Jurkat, Clone E6-1 (cell line): ENCODE results near the gene GPR173.
A peak's percentile ranks its signal among the peaks of the same experiment; 100 is the strongest.

Source experiments
- DNase-seq: peaks from one replicate; pipeline ENCODE4 v3.0.0-alpha.2; 2011; ENCODE audit warnings: low read depth, low spot score
- H3K4me3 ChIP-seq: 2 replicates; pipeline ENCODE4 v1.5.1; 2011; ENCODE audit warnings: mild to moderate bottlenecking, low read length, control low read depth, moderate library complexity

Gene GPR173

GRCh38 chrX:53055244-53055849, 6.8 kb downstream of the GPR173 start:
- H3K4me3 ChIP-seq: no peak overlapping the region
- no peak for DNase-seq

GRCh38 chrX:53056292-53056691, 7.7 kb downstream of the GPR173 start:
- no peak for DNase-seq
- H3K4me3 ChIP-seq: no peak overlapping the region

- DNase-seq: no peak
- H3K4me3 ChIP-seq: no peak overlapping the region
Measured at GRCh38 chrX:53065104-53065503, 16.5 kb downstream of the GPR173 start.

- no peak for DNase-seq
- no peak overlapping the region for H3K4me3 ChIP-seq
Measured at GRCh38 chrX:53071064-53071463, 22.5 kb downstream of the GPR173 start.

GRCh38 chrX:53071604-53072417, 23.2 kb downstream of the GPR173 start:
- DNase-seq: peak; percentile 72
- H3K4me3 ChIP-seq: peak overlapping the region; percentile 61

- peak overlapping the region; percentile 61 for H3K4me3 ChIP-seq
- DNase-seq: no peak
Measured at GRCh38 chrX:53072418-53073114, 24.0 kb downstream of the GPR173 start.

- no peak for DNase-seq
- H3K4me3 ChIP-seq: no peak overlapping the region
Measured at GRCh38 chrX:53073115-53073586, 24.6 kb downstream of the GPR173 start.

- DNase-seq: no peak
- no peak overlapping the region for H3K4me3 ChIP-seq
Measured at GRCh38 chrX:53075011-53075410, 26.4 kb downstream of the GPR173 start.

GRCh38 chrX:53076671-53077070, 28.1 kb downstream of the GPR173 start:
- no peak overlapping the region for H3K4me3 ChIP-seq
- DNase-seq: no peak

- DNase-seq: no peak
Measured at GRCh38 chrX:53077207-53078197, 28.9 kb downstream of the GPR173 start.

GRCh38 chrX:53078943-53079342, 30.4 kb downstream of the GPR173 start:
- DNase-seq: no peak
- H3K4me3 ChIP-seq: no peak overlapping the region

More at GRCh38 chrX:53077207-53078197, 28.9 kb downstream of the GPR173 start:
- no peak overlapping the region for H3K4me3 ChIP-seq

GRCh38 chrX:53080628-53081580, 32.3 kb downstream of the GPR173 start:
- no peak for DNase-seq

GRCh38 chrX:53081925-53082772, 33.6 kb downstream of the GPR173 start, which contains the start of gene TSPYL2:
TSS of gene TSPYL2 (plus strand) at chrX:53082367. CDS start at chrX:53082499, 132 bp downstream.
- H3K4me3 ChIP-seq: peak within 1 kb of the TSS; percentile 58
- DNase-seq: peak; percentile 91

More at GRCh38 chrX:53080628-53081580, 32.3 kb downstream of the GPR173 start:
- no peak overlapping the region for H3K4me3 ChIP-seq

- peak overlapping the region; percentile 55 for H3K4me3 ChIP-seq
- no peak for DNase-seq
Measured at GRCh38 chrX:53082773-53083616, 34.4 kb downstream of the GPR173 start.

GRCh38 chrX:53084043-53084570, 35.5 kb downstream of the GPR173 start:
- H3K4me3 ChIP-seq: no peak overlapping the region
- DNase-seq: no peak

- DNase-seq: no peak
- H3K4me3 ChIP-seq: no peak overlapping the region
Measured at GRCh38 chrX:53084863-53085262, 36.3 kb downstream of the GPR173 start.
